ENCODE results near the gene ADAMTS8.

The ADAMTS8 gene

DNA sequence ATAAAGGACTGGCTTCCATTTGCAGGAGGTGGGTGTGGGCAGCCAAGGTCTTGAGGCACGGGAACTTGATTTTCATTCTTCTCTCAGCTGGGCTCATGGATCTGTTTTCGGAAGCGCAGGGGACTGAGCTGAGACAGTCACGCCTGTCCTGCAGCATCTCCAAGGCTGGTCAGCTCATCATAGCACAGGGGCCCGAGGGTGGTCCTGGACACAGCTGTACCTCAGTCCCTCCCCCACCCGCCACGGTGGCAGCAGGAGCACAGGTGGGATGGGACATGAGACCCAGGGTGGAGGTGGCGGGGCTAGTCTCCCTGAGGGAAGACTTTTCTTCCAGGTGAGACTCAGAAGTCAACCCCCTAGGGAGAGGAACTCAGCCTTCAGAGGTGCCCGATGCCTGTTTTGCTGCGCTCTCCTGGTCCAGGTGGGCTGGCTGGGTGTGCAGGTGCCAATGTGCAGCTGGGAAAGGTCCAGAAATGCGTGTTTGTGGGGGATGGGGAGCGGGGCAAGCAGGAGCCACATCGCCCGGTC is 3.7 kb downstream of the ADAMTS8 start:
- Histone ChIP-seq H3K79me2 (ENCODE audit: low read length) (no peaks in the 10 kb centered on the region), H2AFZ (ENCODE audit: low read depth, low read length) (no peak overlapping the region), H4K20me1 (ENCODE audit: insufficient read depth, low read length) (no peaks in the 10 kb centered on the region), H3K9ac (ENCODE audit: low read length) (no peak overlapping the region), H3K27ac (ENCODE audit: low read length) (no peak overlapping the region), H3K9me3 (ENCODE audit: insufficient read depth, low read length) (no peaks in the 10 kb centered on the region), H3K4me3 (ENCODE audit: low read length) (no peak overlapping the region), H3K36me3 (replicated peaks; ENCODE audit: low read depth, low read length) (no peaks in the 10 kb centered on the region), H3K4me2 (ENCODE audit: low read length) (no peak overlapping the region), H3K4me1 (ENCODE audit: low read length) (peaks cover 15% of the 10 kb centered on the region), H3K27me3 (ENCODE audit: low read depth, low read length) (peaks cover 47% of the 10 kb centered on the region)
- no peak for TF ChIP-seq EZH2phosphoT487 (IDR thresholded peaks at IDR 0.05; ENCODE audit: low read depth)
- TF ChIP-seq, protein P1, sequence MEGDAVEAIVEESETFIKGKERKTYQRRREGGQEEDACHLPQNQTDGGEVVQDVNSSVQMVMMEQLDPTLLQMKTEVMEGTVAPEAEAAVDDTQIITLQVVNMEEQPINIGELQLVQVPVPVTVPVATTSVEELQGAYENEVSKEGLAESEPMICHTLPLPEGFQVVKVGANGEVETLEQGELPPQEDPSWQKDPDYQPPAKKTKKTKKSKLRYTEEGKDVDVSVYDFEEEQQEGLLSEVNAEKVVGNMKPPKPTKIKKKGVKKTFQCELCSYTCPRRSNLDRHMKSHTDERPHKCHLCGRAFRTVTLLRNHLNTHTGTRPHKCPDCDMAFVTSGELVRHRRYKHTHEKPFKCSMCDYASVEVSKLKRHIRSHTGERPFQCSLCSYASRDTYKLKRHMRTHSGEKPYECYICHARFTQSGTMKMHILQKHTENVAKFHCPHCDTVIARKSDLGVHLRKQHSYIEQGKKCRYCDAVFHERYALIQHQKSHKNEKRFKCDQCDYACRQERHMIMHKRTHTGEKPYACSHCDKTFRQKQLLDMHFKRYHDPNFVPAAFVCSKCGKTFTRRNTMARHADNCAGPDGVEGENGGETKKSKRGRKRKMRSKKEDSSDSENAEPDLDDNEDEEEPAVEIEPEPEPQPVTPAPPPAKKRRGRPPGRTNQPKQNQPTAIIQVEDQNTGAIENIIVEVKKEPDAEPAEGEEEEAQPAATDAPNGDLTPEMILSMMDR (IDR thresholded peaks at IDR 0.05; ENCODE audit: low read depth, low read length) = no peak

DNA sequence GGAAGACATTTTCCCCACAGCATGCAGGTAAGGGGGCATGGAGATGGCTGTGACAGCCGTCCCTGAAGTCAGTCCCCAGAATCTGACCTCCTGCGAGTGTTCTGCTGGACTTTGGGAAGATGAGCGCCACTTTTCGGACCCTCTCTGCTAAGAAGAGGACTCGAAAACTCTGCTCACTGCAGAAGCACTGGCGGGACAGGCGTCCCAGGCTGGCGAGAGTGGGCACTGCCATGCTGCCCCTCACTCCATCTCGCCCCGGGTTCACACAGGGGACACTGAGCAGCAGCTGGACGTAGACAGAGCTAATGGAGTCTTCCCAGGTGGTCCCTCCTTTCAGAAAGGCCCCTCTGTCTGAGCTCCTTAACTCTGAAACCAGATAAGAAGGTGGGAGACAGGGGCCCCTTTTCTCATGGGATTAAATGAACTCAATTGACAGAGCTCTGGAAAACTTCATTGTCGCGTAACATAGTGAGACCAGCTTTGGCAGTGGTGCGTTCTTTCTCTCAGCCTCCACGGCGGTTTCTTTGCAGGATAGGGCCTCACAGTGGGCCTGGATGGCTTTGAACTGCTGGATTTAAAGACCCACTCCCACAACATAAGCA is 4.8 kb downstream of the ADAMTS8 start:
- Histone ChIP-seq H3K4me2 (ENCODE audit: low read length) (no peak overlapping the region), H4K20me1 (ENCODE audit: insufficient read depth, low read length) (no peaks in the 10 kb centered on the region), H3K36me3 (replicated peaks; ENCODE audit: low read depth, low read length) (no peaks in the 10 kb centered on the region), H3K79me2 (ENCODE audit: low read length) (no peaks in the 10 kb centered on the region), H3K27me3 (ENCODE audit: low read depth, low read length) (peaks cover 43% of the 10 kb centered on the region), H3K9me3 (ENCODE audit: insufficient read depth, low read length) (no peaks in the 10 kb centered on the region), H3K4me1 (ENCODE audit: low read length) (peaks cover 15% of the 10 kb centered on the region), H3K9ac (ENCODE audit: low read length) (no peak overlapping the region), H3K4me3 (ENCODE audit: low read length) (no peak overlapping the region), H2AFZ (ENCODE audit: low read depth, low read length) (no peak overlapping the region), H3K27ac (ENCODE audit: low read length) (no peak overlapping the region)
- TF ChIP-seq, protein P1 (IDR thresholded peaks at IDR 0.05; ENCODE audit: low read depth, low read length) = no peak
- TF ChIP-seq EZH2phosphoT487 (IDR thresholded peaks at IDR 0.05; ENCODE audit: low read depth) = no peak

DNA sequence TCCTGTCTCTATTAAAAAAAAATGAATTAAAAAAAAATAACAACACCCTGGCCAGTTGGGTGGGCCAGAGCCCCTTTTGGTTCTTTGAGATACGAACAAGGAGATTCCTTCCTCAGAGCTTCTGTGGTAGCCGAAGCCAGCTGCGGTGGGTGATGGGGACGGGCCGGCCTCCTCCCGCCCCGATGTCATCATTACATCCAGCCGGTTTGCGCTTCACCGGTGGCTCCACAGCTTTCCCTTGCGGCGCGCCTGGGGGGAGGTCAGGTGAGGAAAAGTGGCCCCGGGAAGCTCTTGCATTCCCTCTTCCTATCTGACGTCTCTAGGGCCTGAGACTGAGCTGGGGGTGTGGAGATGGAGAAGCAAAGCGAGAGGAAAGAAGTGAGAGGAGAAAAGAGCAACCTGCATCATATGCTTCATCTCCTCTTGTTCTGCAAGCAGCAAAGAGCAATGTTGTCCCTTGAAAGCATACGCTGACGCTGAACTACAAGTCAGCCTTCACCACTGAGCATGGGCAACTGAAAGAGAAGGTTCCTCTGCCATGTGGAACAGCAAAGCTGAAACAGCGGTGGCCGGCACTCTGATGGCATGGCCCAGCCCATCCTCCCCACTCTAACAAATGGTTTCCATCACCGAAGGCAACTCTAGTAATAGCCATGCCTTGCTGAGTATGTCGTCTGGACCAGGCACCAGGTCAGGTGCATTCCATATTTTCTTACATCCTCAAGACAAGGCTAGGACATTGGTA is 6.0 kb downstream of the ADAMTS8 start:
- H3K4me2 ChIP-seq (ENCODE audit: low read length) = no peak overlapping the region
- no peak overlapping the region for H3K4me3 ChIP-seq (ENCODE audit: low read length)
- H3K27me3 ChIP-seq (ENCODE audit: low read depth, low read length) = peaks cover 43% of the 10 kb centered on the region
- no peaks in the 10 kb centered on the region for H3K79me2 ChIP-seq (ENCODE audit: low read length)
- H4K20me1 ChIP-seq (ENCODE audit: insufficient read depth, low read length) = no peaks in the 10 kb centered on the region
- peaks cover 15% of the 10 kb centered on the region for H3K4me1 ChIP-seq (ENCODE audit: low read length)
- H2AFZ ChIP-seq (ENCODE audit: low read depth, low read length) = no peak overlapping the region
- H3K36me3 ChIP-seq (replicated peaks; ENCODE audit: low read depth, low read length) = no peaks in the 10 kb centered on the region
- H3K9ac ChIP-seq (ENCODE audit: low read length) = no peak overlapping the region
- H3K9me3 ChIP-seq (ENCODE audit: insufficient read depth, low read length) = no peaks in the 10 kb centered on the region
- no peak overlapping the region for H3K27ac ChIP-seq (ENCODE audit: low read length)
- TF ChIP-seq EZH2phosphoT487 (IDR thresholded peaks at IDR 0.05; ENCODE audit: low read depth) = no peak
- TF ChIP-seq, protein P1 (IDR thresholded peaks at IDR 0.05; ENCODE audit: low read depth, low read length) = no peak

DNA sequence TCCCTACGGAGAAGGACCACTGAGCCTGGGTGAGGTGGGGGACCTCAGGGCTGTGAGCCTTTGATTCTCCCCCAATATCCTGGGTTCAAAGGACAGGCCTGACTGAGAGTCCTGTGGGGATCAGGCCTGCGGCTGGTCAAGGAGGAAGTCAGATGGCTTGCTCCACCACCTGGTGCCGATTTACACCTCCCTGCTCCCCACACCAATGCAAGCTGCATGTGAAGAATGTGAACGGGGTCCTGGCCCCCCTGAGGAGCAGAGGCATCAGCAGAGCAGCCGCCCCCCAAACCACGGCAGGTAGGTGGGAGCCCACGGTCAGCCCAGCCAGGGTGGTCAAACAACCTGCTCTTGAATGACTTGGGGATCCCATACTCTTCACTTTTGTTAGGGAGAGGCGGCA is 6.7 kb downstream of the ADAMTS8 start:
- TF ChIP-seq, protein P1 (IDR thresholded peaks at IDR 0.05; ENCODE audit: low read depth, low read length) = no peak
- TF ChIP-seq EZH2phosphoT487 (IDR thresholded peaks at IDR 0.05; ENCODE audit: low read depth) = no peak
- no peak overlapping the region for H3K27ac ChIP-seq (ENCODE audit: low read length)
- no peak overlapping the region for H3K4me2 ChIP-seq (ENCODE audit: low read length)
- H3K27me3 ChIP-seq (ENCODE audit: low read depth, low read length) = peaks cover 42% of the 10 kb centered on the region
- no peak overlapping the region for H2AFZ ChIP-seq (ENCODE audit: low read depth, low read length)
- no peaks in the 10 kb centered on the region for H3K9me3 ChIP-seq (ENCODE audit: insufficient read depth, low read length)
- no peaks in the 10 kb centered on the region for H3K36me3 ChIP-seq (replicated peaks; ENCODE audit: low read depth, low read length)
- no peaks in the 10 kb centered on the region for H4K20me1 ChIP-seq (ENCODE audit: insufficient read depth, low read length)
- peaks cover 15% of the 10 kb centered on the region for H3K4me1 ChIP-seq (ENCODE audit: low read length)
- no peaks in the 10 kb centered on the region for H3K79me2 ChIP-seq (ENCODE audit: low read length)
- H3K9ac ChIP-seq (ENCODE audit: low read length) = no peak overlapping the region
- H3K4me3 ChIP-seq (ENCODE audit: low read length) = no peak overlapping the region

Measured in OCI-LY3 (cell line).